ENCODE data around the gene GTF2A1.

GTF2A1 gene

GRCh38 chr14:81170104-81170828 lies 50.5 kb downstream of the GTF2A1 start:
- DNase-seq (ENCODE audit: low read depth), result peak; percentile 91
- peak; percentile 91 for TF ChIP-seq CTCF (conservative IDR thresholded peaks at IDR 0.05; ENCODE audit: low read depth, low read length)
- H3K4me3 ChIP-seq (ENCODE audit: low read depth, low read length), result peak overlapping the region; percentile 80

GRCh38 chr14:81169711-81170103 lies 51.1 kb downstream of the GTF2A1 start:
- H3K4me3 ChIP-seq (ENCODE audit: low read depth, low read length), result peak overlapping the region; percentile 80
- no peak for TF ChIP-seq CTCF (conservative IDR thresholded peaks at IDR 0.05; ENCODE audit: low read depth, low read length)
- peak; percentile 13 for DNase-seq (ENCODE audit: low read depth)

GRCh38 chr14:81169267-81169666 lies 51.5 kb downstream of the GTF2A1 start:
- TF ChIP-seq CTCF (conservative IDR thresholded peaks at IDR 0.05; ENCODE audit: low read depth, low read length), result no peak
- H3K4me3 ChIP-seq (ENCODE audit: low read depth, low read length), result peak overlapping the region; percentile 80

GRCh38 chr14:81166121-81166520 lies 54.6 kb downstream of the GTF2A1 start:
- no peak for DNase-seq (ENCODE audit: low read depth)
- no peak overlapping the region for H3K4me3 ChIP-seq (ENCODE audit: low read depth, low read length)
- TF ChIP-seq CTCF (conservative IDR thresholded peaks at IDR 0.05; ENCODE audit: low read depth, low read length), result no peak

More at GRCh38 chr14:81169267-81169666, 51.5 kb downstream of the GTF2A1 start:
- DNase-seq (ENCODE audit: low read depth), result no peak

GRCh38 chr14:81165188-81165587 lies 55.6 kb downstream of the GTF2A1 start:
- H3K4me3 ChIP-seq (ENCODE audit: low read depth, low read length), result no peak overlapping the region
- DNase-seq (ENCODE audit: low read depth), result no peak
- no peak for TF ChIP-seq CTCF (conservative IDR thresholded peaks at IDR 0.05; ENCODE audit: low read depth, low read length)

GRCh38 chr14:81164167-81164774 lies 56.5 kb downstream of the GTF2A1 start:
- peak; percentile 86 for DNase-seq (ENCODE audit: low read depth)
- peak; percentile 87 for TF ChIP-seq CTCF (conservative IDR thresholded peaks at IDR 0.05; ENCODE audit: low read depth, low read length)
- H3K4me3 ChIP-seq (ENCODE audit: low read depth, low read length), result no peak overlapping the region

GRCh38 chr14:81162941-81163340 lies 57.8 kb downstream of the GTF2A1 start:
- DNase-seq (ENCODE audit: low read depth), result no peak
- TF ChIP-seq CTCF (conservative IDR thresholded peaks at IDR 0.05; ENCODE audit: low read depth, low read length), result no peak
- H3K4me3 ChIP-seq (ENCODE audit: low read depth, low read length), result no peak overlapping the region

Data from choroid plexus epithelial cell (primary cell).